GM12874 (cell line): ENCODE data around the gene KCNE4.

ENCODE experiments used
- TF ChIP-seq, protein P1 (sequence below): IDR thresholded peaks from 2 replicates; pipeline ENCODE4 v1.5.1; 2011; ENCODE audit warnings: low read depth, mild to moderate bottlenecking, control low read depth, low read length, moderate library complexity; ENCODE audit not compliant: insufficient read depth

KCNE4 gene

DNA sequence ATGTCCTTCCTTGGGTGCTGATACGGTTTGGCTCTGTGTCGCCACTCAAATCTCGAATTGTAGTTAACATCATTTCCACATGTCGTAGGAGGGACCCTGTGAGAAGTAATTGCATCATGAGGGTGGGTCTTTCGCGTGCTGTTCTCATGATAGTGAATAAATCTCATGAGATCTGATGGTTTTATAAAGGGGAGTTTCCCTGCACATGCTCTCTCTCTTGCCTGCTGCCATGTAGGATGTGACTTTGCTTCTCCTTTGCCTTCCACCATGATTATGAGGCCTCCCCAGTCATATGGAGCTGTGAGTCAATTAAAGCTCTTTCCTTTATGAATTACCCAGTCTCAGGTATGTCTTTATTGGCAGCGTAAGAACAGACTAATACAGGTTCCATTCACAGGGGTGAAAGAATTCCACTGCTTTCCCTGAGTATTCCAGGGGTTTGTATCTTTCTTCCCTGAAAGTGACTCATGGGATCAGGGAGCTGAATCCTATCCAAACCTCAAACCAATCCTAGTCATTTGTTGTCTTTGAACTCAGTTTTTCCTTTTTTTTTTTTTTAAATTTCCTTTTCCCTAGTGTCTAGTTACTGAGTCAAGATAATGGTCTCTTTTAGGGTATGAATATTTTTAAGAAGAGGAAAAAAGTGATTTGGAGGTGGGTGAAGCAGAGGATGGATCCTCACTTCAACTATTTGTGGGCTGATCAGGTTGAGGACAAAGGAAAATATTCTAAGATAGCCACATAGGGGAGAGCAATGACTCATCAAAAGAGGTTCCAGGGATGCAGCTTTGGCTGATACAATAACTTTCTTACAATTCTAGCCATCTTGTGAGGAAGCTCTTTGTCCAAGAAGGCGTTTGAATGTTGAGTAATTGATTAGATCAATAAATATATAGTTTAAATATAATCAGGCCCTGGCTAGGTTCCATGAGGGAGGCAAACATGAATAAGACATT is 19.5 kb upstream of the KCNE4 start:
- TF ChIP-seq, protein P1, sequence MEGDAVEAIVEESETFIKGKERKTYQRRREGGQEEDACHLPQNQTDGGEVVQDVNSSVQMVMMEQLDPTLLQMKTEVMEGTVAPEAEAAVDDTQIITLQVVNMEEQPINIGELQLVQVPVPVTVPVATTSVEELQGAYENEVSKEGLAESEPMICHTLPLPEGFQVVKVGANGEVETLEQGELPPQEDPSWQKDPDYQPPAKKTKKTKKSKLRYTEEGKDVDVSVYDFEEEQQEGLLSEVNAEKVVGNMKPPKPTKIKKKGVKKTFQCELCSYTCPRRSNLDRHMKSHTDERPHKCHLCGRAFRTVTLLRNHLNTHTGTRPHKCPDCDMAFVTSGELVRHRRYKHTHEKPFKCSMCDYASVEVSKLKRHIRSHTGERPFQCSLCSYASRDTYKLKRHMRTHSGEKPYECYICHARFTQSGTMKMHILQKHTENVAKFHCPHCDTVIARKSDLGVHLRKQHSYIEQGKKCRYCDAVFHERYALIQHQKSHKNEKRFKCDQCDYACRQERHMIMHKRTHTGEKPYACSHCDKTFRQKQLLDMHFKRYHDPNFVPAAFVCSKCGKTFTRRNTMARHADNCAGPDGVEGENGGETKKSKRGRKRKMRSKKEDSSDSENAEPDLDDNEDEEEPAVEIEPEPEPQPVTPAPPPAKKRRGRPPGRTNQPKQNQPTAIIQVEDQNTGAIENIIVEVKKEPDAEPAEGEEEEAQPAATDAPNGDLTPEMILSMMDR, result no peak

DNA sequence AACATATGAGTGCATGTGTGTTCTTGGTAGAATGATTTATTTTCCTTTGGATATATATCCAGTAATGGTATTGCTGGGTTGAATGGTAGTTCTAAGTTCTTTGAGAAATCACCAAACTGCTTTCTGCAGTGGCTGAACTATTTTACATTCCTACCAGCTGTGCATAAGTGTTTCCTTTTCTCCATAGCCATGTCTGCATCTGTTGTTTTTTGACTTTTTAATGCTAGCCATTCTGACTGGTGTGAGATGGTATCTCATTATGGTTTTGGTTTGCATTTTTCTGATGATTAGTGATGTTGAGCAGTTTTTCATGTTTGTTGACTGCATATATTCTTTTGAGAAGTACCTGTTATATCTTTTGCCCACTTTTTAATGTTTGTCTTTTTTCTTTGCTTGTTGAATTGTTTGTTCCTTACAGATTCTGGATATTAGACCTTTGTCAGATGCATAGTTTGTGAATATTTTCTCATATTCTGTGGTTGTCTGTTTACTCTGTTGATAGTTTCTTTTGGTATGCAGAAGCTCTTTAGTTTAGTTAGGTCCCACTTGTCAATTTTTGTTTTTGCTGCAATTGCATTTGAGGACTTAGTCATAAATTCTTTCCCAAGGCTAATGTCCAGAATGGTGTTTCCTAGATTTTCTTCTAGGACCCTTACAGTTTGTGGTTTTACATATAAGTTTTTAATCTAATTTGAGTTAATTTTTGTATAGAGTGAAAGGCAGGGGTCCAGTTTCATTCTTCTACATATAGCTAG is 17.6 kb upstream of the KCNE4 start:
- TF ChIP-seq, protein P1, result no peak

DNA sequence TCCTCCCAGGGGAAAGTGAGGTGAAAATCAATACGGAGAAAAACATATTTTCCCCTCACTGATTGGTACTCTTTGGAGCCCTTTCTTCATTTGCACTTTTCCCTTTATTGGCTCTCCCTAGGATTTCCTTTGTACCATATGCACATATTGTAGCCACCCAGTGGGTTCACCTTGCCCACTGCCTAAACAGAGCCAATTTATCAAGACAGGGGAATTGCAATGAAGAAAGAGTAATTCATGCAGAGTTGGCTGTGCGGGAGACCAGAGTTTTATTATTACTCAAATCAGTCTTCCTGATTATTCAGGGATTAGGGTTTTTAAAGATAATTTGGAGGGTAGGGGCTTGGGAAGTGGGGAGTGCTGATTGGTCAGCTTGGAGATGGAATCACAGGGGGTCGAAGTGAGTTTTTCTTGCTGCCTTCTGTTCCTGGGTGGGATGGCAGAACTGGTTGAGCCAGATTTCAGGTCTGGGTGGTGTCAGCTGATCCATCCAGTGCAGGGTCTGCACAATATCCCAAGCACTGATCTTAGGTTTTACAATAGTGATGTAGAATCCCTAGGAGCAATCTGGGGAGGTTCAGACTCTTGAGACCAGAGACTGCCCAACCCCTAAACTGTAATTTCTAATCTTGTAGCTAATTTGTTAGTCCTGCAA is 15.1 kb upstream of the KCNE4 start:
- TF ChIP-seq, protein P1, result no peak

DNA sequence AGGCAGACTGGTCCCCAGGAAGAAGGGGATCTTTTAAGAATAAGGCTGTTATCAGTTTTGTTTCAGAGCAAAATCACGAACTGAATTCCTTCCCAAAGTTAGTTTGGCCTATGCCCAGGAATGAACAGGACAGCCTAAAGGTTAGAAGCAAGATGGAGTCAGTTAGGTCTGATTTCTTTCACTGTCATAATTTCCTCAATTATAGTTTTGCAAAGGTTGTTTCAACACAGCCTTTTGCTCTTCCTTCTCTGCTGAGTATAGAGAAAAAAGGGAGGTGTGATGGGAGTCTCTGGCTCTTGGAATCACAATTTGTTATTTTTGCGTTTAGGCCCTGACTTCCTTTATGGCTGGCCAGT is 14.6 kb upstream of the KCNE4 start:
- TF ChIP-seq, protein P1, result no peak

DNA sequence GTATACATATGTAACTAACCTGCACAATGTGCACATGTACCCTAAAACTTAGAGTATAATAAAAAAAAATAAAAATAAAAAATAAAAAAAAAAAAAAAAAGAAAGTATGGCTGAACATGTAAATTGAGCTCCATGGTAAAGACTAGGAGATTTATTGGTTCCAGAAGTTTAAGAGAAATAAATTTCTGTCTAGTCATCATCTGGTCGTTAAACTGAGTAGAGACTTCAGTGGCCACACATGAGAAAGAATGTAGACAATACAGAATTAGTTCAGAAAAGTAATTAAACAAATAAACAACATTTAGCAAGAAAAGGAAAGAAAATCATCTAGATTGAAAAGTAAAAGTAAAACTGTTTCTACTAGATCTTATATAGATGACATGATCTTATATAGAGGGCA is 12.4 kb upstream of the KCNE4 start:
- TF ChIP-seq, protein P1, result no peak

DNA sequence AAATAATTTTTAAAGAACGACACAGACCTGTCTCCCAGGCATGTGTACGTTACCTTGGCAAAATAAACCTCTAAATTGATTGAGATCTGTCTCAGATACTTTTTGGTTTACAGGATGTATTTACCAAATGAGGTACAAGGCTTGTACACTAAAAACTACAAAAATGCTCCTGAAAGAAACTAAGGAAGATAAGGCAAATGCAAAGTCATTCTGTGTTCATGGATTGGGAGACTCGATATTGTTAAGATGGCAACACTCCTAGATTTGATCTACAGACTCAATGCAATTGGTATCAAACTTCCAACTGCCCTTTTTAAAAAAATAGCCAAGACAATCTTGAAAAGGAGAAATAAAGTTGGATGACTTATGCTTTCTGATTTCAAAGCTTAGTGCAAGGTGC is 11.5 kb upstream of the KCNE4 start:
- TF ChIP-seq, protein P1, result no peak

DNA sequence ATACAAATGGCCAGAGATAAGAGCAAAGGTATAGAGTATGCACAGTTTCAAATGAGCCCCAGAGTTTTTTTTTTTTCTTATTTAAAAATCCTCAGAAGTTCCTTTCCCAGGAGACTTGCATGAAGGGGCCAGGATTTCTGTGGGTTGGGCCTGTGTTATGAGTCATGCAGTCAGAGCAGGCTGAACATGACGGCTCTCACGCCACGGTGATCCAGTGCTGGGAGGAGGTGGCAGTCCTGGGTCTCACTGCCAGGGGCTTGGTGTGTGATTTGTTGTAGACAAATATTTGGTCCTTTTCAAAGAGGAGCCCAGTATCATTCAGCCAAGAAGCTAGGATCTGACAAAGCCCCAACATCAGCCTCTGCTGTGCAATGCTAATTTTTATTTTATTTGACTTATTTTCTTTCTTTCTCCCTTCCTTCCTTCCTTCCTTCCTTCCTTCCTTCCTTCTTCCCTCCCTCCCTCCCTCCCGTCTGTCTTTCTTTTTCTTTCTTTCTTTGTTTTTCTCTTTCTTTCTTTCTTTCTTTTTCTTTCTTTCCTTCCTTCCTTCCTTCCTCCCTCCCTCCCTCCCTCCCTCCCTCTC is 10.4 kb upstream of the KCNE4 start:
- TF ChIP-seq, protein P1, result no peak
